Neural crest cell (in vitro differentiated cells): ENCODE data around the gene USP54. TPM values are rescaled to one million over a fixed set of nuclear protein-coding genes. Genes with fewer than 3 reads are reported as not detected.

Source experiments
- DNase-seq: peaks from one replicate; pipeline ENCODE4 v3.0.0; 2021; ENCODE audit warnings: low read depth, mixed read lengths, low spot score
- H3K27ac Mint-ChIP-seq: one replicate; pipeline ENCODE4 v1.8.0; 2021; ENCODE audit warnings: mild to moderate bottlenecking, mixed read lengths; ENCODE audit not compliant: unreplicated experiment
- H3K27me3 Mint-ChIP-seq: 2 replicates; pipeline ENCODE4 v1.8.0; 2021; ENCODE audit warnings: low read depth, mild to moderate bottlenecking, mixed read lengths
- H3K36me3 Mint-ChIP-seq: 2 replicates; pipeline ENCODE4 v1.8.0; 2021; ENCODE audit warnings: low read depth, mild to moderate bottlenecking, mixed read lengths
- H3K4me1 Mint-ChIP-seq: 2 replicates; pipeline ENCODE4 v1.8.0; 2021; ENCODE audit warnings: mixed read lengths
- H3K4me3 Mint-ChIP-seq: one replicate; pipeline ENCODE4 v1.8.0; 2021; ENCODE audit warnings: mild to moderate bottlenecking, mixed read lengths
- H3K9me3 Mint-ChIP-seq: 2 replicates; pipeline ENCODE4 v1.8.0; 2021; ENCODE audit warnings: mixed read lengths
- CTCF ChIP-seq: fragments of 200-600 bp; sonication (generic); conservative IDR thresholded peaks from 2 replicates; pipeline ENCODE4 v1.5.0; 2021; ENCODE audit warnings: antibody characterized with exemption, mild to moderate bottlenecking
- total RNA-seq: library from RNA; stranded (reverse); gene quantifications from 2 replicates; pipeline ENCODE4 v1.2.1, GENCODE V29; 2021

Gene USP54
- total RNA-seq, 1 donor from 2014 or later: 64.8 TPM

- Mint-ChIP-seq H3K36me3 (peaks cover 9% of the 10 kb centered on the region), H3K4me3 (no peak overlapping the region), H3K27ac (no peak overlapping the region), H3K27me3 (no peaks in the 10 kb centered on the region), H3K9me3 (no peaks in the 10 kb centered on the region), H3K4me1 (no peaks in the 10 kb centered on the region)
- no peak for TF ChIP-seq CTCF
- no peak for DNase-seq
Observed at GRCh38 chr10:73460897-73461296, 130.2 kb downstream of the USP54 start.

- no peak overlapping the region for H3K27ac Mint-ChIP-seq
- no peaks in the 10 kb centered on the region for H3K27me3 Mint-ChIP-seq
- no peak for DNase-seq
- H3K4me3 Mint-ChIP-seq: no peak overlapping the region
- TF ChIP-seq CTCF: no peak
- H3K4me1 Mint-ChIP-seq: no peaks in the 10 kb centered on the region
- H3K36me3 Mint-ChIP-seq: peaks cover 9% of the 10 kb centered on the region
- H3K9me3 Mint-ChIP-seq: no peaks in the 10 kb centered on the region
Observed at GRCh38 chr10:73459683-73460314, 131.3 kb downstream of the USP54 start.

- H3K27ac Mint-ChIP-seq: no peak overlapping the region
- no peak overlapping the region for H3K4me3 Mint-ChIP-seq
- no peak for DNase-seq
- H3K27me3 Mint-ChIP-seq: no peaks in the 10 kb centered on the region
- TF ChIP-seq CTCF: no peak
- H3K36me3 Mint-ChIP-seq: peaks cover 2% of the 10 kb centered on the region
- H3K4me1 Mint-ChIP-seq: no peaks in the 10 kb centered on the region
- H3K9me3 Mint-ChIP-seq: no peaks in the 10 kb centered on the region
Observed at GRCh38 chr10:73456187-73456890, 134.8 kb downstream of the USP54 start.

GRCh38 chr10:73449113-73449512 is 142.0 kb downstream of the USP54 start:
- Mint-ChIP-seq H3K9me3 (no peaks in the 10 kb centered on the region), H3K4me1 (no peaks in the 10 kb centered on the region), H3K27me3 (no peaks in the 10 kb centered on the region), H3K4me3 (no peak overlapping the region), H3K36me3 (no peaks in the 10 kb centered on the region), H3K27ac (no peak overlapping the region)
- TF ChIP-seq CTCF: no peak
- DNase-seq: no peak

- Mint-ChIP-seq H3K36me3 (no peaks in the 10 kb centered on the region), H3K27ac (no peak overlapping the region), H3K4me1 (no peaks in the 10 kb centered on the region), H3K4me3 (no peak overlapping the region), H3K9me3 (no peaks in the 10 kb centered on the region), H3K27me3 (no peaks in the 10 kb centered on the region)
- DNase-seq: no peak
- no peak for TF ChIP-seq CTCF
Observed at GRCh38 chr10:73448384-73448783, 142.8 kb downstream of the USP54 start.

Other genes with a start within 250 kb of the USP54 start
- gene CFAP70, start 232.5 kb downstream of the USP54 start, total RNA-seq: 0.65 and 0.84 TPM in 2 replicates
- gene ANXA7, start 177.3 kb downstream of the USP54 start, total RNA-seq: 48.1 and 48.8 TPM in 2 replicates
- gene MSS51, start 157.8 kb downstream of the USP54 start, total RNA-seq: 2.1 and 2.6 TPM in 2 replicates
- 45.6 and 46.9 TPM in 2 replicates for gene PPP3CB, start 95.3 kb downstream of the USP54 start, total RNA-seq
- gene MYOZ1, start 50.1 kb upstream of the USP54 start, total RNA-seq: 0.16 and 0.18 TPM in 2 replicates
- gene SYNPO2L, start 64.7 kb upstream of the USP54 start, total RNA-seq: 0.12 and 0.20 TPM in 2 replicates
- 8.8 TPM in 2 replicates for gene AGAP5, start 106.8 kb upstream of the USP54 start, total RNA-seq
- gene SEC24C, start 153.0 kb upstream of the USP54 start, total RNA-seq: 81.4 and 85.9 TPM in 2 replicates
- gene CHCHD1, start 190.7 kb upstream of the USP54 start, total RNA-seq: 34.8 and 38.9 TPM in 2 replicates
- gene ZSWIM8, start 194.3 kb upstream of the USP54 start, total RNA-seq: 74.9 and 75.7 TPM in 2 replicates
- gene NDST2, start 220.3 kb upstream of the USP54 start, total RNA-seq: 27.6 and 35.7 TPM in 2 replicates